Left lung (tissue), 10 donors: Measurements from ENCODE around the gene ATXN10. TPM values are rescaled to one million over a fixed set of nuclear protein-coding genes. Genes with fewer than 3 reads are reported as not detected.

Source experiments
- ATAC-seq: fragments of 200-7000 bp; cut with Tn5 transposase; one replicate; pipeline ENCODE4 v1.9.1; 2020; ENCODE audit warnings: moderate library complexity
- DNase-seq, 4 donors: peaks; one replicate each; pipeline ENCODE4 v3.0.0-alpha.2; 2013 to 2020
- H3K27ac ChIP-seq, 2 donors: fragments of 200-600 bp; sonication (generic) in 1 of 2; one replicate each; pipeline versions ENCODE4 v1.5.0 to v1.8.0; 2020 to 2021
- H3K27me3 ChIP-seq, 2 donors: fragments of 200-600 bp; sonication (generic) in 1 of 2; one replicate each; pipeline versions ENCODE4 v1.5.0 to v1.8.0; 2020 to 2021
- H3K36me3 ChIP-seq, 2 donors: fragments of 200-600 bp; sonication (generic) in 1 of 2; one replicate each; pipeline versions ENCODE4 v1.5.0 to v1.8.0; 2020 to 2021
- H3K4me1 ChIP-seq, 2 donors: fragments of 200-600 bp; one replicate each; pipeline ENCODE4 v1.8.0; 2021
- H3K4me3 ChIP-seq, 2 donors: fragments of 200-600 bp; sonication (generic) in 1 of 2; one replicate each; pipeline versions ENCODE4 v1.5.0 to v1.8.0; 2020 to 2021; ENCODE audit warnings: mild to moderate bottlenecking in 1 of 2
- H3K9me3 ChIP-seq, 2 donors: fragments of 200-600 bp; sonication (generic) in 1 of 2; one replicate each; pipeline versions ENCODE4 v1.5.0 to v1.8.0; 2020 to 2021
- CTCF ChIP-seq, 2 donors: fragments of 200-600 bp; sonication (generic) in 1 of 2; IDR thresholded peaks; one replicate each; pipeline versions ENCODE4 v1.5.0 to v1.8.0; 2021; ENCODE audit warnings: antibody characterized with exemption in 2 of 2
- intact Hi-C, 2 donors: fragments of 100-400 bp; cut with DNase I; formaldehyde crosslinking; loops; one replicate each; pipeline versions ENCODE4 v1.11.2 to v1.14.2; 2022
- polyA plus RNA-seq, 6 donors: library from polyadenylated mRNA; unstranded; fragments of 120-200 nt; gene quantifications; one replicate each; pipeline ENCODE4 v1.2.1, GENCODE V29; 2013; ENCODE audit not compliant: insufficient read length in 6 of 6
- total RNA-seq, 2 donors: library from RNA; stranded (reverse); fragmentation: NEBNext Ultra II Directional; extraction: Animal tissue kit (Norgen Biotek cat#: 25700); gene quantifications; one replicate each; pipeline ENCODE4 v1.2.1, GENCODE V29; 2021
- donor health status: DM: no; HTN: yes; CAD: no.
- donor health status: DM: no; HTN: no; CAD: no.

The ATXN10 gene
- total and polyA plus RNA-seq, 8 donors: 117 to 281 (median 237) TPM

GRCh38 chr22:45863981-45864751 lies 192.5 kb downstream of the ATXN10 start:
- ATAC-seq: peak; percentile 84
- Histone ChIP-seq H3K4me1 (peaks cover 17 to 25% of the 10 kb centered on the region in 2 donors), H3K36me3 (peaks cover 0 to 5% of the 10 kb centered on the region in 2 donors), H3K9me3 (no peaks in the 10 kb centered on the region), H3K27me3 (peaks cover 11 to 55% of the 10 kb centered on the region in 2 donors), H3K27ac (peak overlapping the region; percentile 62 to 67), H3K4me3 (no peak overlapping the region)
- DNase-seq: peak; percentile 70 to 94 (median 85)
- TF ChIP-seq CTCF (IDR thresholded peaks at IDR 0.05): peak; percentile 90 to 93
- intact Hi-C loops: loop anchor here in 1 of 2 donors (10.0 kb wide), 2 partner anchors 229 to 289 kb away; no protein-coding TSS in a partner anchor

GRCh38 chr22:45864959-45865476 lies 193.4 kb downstream of the ATXN10 start:
- Histone ChIP-seq H3K36me3 (no peaks in the 10 kb centered on the region), H3K27me3 (peaks cover 11 to 64% of the 10 kb centered on the region in 2 donors), H3K4me3 (no peak overlapping the region), H3K27ac (peak overlapping the region; percentile 40 to 56), H3K4me1 (peaks cover 17 to 25% of the 10 kb centered on the region in 2 donors), H3K9me3 (no peaks in the 10 kb centered on the region)
- intact Hi-C loops: loop anchor here in 1 of 2 donors (10.0 kb wide), 2 partner anchors 230 to 290 kb away; no protein-coding TSS in a partner anchor
- DNase-seq: peak in 1 of 4 donors; percentile 47
- no peak for TF ChIP-seq CTCF (IDR thresholded peaks at IDR 0.05)
- peak; percentile 2 for ATAC-seq

GRCh38 chr22:45865561-45866125 lies 194.0 kb downstream of the ATXN10 start:
- no peaks in the 10 kb centered on the region for H3K36me3 ChIP-seq
- no peaks in the 10 kb centered on the region for H3K9me3 ChIP-seq
- peaks cover 17 to 25% of the 10 kb centered on the region in 2 donors for H3K4me1 ChIP-seq
- intact Hi-C loops: loop anchor here in 1 of 2 donors (10.0 kb wide), 2 partner anchors 231 to 291 kb away; no protein-coding TSS in a partner anchor
- peaks cover 11 to 70% of the 10 kb centered on the region in 2 donors for H3K27me3 ChIP-seq
- peak in 1 of 4 donors; percentile 69 for DNase-seq
- ATAC-seq: no peak
- no peak overlapping the region for H3K27ac ChIP-seq
- H3K4me3 ChIP-seq: no peak overlapping the region
- no peak for TF ChIP-seq CTCF (IDR thresholded peaks at IDR 0.05)

- H3K27me3 ChIP-seq: peaks cover 11 to 72% of the 10 kb centered on the region in 2 donors
- H3K4me1 ChIP-seq: peaks cover 17 to 25% of the 10 kb centered on the region in 2 donors
- ATAC-seq: peak; percentile 1
- no peak overlapping the region for H3K27ac ChIP-seq
- peak in 3 of 4 donors; percentile 45 to 65 (median 61) for DNase-seq
- H3K9me3 ChIP-seq: no peaks in the 10 kb centered on the region
- no peak overlapping the region for H3K4me3 ChIP-seq
- no peaks in the 10 kb centered on the region for H3K36me3 ChIP-seq
- intact Hi-C loops: loop anchor here in 1 of 2 donors (10.0 kb wide), 2 partner anchors 231 to 291 kb away; no protein-coding TSS in a partner anchor
- no peak for TF ChIP-seq CTCF (IDR thresholded peaks at IDR 0.05)
Observed at GRCh38 chr22:45866126-45866645, 194.6 kb downstream of the ATXN10 start.
